Measurements from ENCODE around the gene TSC22D3.
A peak's percentile ranks its signal among the peaks of the same experiment; 100 is the strongest.
"Not testable (repeated sequence)": the region's sequence is repeated elsewhere in the genome, so short reads cannot be mapped to it uniquely, and the experiment has no call there.

TSC22D3 gene

GRCh38 chrX:107775734-107776511, at the start of gene TSC22D3:
TSC22D3 (minus strand) TSS chrX:107775787; CDS start chrX:107775419, 368 bp downstream.
- DNase-seq: peak; percentile 66

DNA sequence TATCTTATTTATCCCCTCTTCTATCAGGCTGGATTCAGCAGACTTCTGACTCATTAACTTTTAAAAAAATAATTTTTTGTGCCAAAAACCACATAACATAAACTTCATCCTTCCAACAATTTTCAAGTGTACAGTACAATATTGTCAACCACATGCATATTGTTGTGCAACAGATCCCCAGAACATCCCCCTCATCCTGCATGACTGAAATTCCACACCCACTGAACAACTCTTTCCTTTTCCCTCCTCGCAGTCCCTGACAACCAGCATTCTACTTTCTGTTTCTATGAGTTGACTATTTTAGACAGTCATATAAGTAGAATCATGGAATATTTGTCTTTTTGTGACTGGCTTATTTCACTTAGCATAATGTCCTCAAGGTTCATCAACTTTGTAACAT, 47.9 kb upstream of the TSC22D3 start:
- no peak for DNase-seq

- DNase-seq: no peak
Observed at GRCh38 chrX:107823042-107823441, 47.5 kb upstream of the TSC22D3 start.

- DNase-seq: no peak
Observed at GRCh38 chrX:107818900-107819521, 43.4 kb upstream of the TSC22D3 start.

- not testable (repeated sequence) for DNase-seq
Observed at GRCh38 chrX:107810053-107810452, 34.5 kb upstream of the TSC22D3 start.

DNA sequence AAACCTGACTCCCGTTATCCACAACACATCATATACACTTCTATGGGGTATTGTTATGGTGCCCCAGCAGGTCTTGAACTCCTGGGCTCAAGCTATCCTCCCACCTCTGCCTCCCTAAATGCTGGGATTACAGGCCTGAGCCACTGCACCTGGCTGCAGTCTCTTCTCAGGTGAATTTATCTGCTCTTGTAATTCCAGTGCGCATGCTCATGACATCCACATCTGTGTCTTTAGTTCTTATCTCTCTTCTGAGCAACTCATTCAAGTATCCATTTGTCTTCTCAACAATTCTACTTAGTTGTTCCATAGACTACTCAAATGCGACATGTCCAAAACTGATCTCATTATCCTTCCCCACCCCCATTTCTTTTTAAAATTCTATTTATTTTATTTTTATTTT, 29.6 kb upstream of the TSC22D3 start:
- no peak for DNase-seq

- DNase-seq: no peak
Observed at GRCh38 chrX:107804427-107804826, 28.8 kb upstream of the TSC22D3 start.

- no peak for DNase-seq
Observed at GRCh38 chrX:107787827-107788226, 12.2 kb upstream of the TSC22D3 start.

- DNase-seq: no peak
Observed at GRCh38 chrX:107780525-107780924, 4.9 kb upstream of the TSC22D3 start.

GRCh38 chrX:107777536-107777832, 1.9 kb upstream of the TSC22D3 start, which contains the start of gene NCBP2L:
NCBP2L (plus strand) TSS chrX:107777733; CDS start chrX:107794221, 16,488 bp downstream.
- DNase-seq: no peak

DNA sequence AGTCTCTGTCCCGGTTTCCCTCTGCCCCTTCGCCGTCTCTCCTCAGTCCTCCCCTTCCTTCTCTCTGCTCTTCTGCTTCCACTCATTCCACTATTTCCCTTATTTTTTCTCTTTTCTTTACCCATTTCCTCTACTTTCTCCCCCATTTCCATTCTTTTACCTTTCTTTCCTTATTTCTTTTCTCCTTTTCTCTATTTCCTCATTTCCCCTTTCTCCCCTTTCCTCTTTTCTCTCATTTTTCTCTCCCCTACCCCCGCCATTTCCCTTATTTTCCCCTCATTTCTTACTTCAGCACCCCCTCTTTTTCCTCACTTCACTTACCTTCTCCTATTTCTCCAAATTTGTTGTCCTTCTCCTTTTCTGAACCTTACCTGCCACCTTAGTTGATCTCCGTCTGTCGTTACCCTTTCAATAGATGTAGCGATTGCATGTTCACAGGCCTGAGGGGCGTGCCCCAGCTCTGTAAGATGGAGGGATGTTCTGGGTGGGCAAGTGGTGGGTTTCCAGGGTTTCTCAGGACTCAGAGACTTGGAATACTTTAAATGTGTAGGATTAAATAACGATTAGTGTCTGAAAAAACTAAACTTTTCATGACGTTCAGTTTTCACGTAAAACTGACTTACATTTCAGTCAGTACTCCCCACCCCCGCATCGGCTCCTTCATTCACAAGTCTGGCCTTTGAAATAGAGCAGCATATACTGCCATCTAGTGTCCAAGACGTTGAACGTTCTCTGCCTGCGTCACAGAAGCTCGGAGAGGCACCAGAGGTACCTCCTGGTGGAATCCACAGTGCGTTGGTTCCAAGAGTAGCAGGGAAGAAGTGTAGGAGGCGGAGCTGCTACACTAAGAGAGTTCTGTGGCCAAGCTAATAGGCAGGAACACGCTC, 1.3 kb upstream of the TSC22D3 start:
- peak; percentile 84 for DNase-seq

DNA sequence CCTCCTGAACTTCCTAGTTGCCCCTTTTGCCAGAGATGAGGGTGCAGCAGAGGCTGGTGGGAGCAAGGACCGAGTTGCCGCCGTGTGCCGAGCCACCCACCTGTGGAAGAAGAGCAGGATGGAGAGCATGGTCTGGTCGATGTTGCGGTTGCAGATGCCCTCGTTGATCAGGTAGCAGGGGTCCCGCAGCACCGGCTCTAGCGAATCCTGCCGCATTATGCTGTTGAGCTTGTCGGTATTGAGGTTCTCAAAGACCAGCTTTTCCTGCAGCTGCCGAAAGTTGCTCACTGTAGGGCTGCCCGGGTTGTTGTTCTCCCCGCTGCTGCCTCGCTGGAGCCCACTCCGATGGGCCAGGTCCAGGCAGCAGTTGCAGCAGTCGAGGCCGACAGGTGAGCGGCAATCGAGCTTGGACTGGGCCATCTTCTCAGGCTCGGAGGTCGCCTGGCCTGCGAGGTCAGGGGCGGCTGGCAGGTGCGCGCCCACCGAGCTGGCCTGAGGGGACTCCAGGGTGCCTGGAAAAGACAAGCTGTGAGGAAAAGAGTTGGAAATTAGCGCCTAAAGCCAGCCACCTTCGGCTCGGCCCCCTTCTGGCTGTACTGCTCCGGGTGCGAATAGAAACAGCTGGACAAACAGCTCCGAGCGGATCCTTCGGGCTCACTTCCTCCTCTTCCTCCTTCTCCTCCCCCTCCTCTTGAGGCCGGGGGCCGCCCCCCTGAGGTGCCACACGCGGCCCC, 420 bp downstream of the TSC22D3 start:
- no peak for DNase-seq

DNA sequence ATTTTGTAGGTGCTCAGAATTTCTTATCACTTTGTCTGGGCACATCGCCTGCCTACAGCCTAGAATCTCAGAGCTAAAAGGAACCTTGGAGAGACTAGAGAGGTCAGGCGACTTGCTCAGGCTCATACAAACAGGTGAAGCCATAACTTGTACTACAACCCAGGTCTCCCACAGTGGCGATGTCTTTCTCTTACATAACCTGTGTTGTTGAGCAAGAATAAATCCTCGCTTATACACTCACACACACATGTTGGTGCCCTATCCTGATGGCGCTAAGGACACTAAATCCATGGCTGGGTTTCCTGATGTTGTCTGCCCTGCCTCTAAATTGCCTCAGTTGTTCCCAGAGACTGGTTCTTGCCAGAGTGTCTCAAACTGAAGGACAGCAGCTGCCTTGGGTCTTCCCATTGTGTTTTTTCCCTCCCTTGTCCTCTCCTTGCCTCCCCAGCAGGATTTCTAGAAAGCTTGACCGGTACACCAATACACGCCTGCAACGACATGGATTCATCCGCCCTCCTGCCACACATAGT, 1.6 kb downstream of the TSC22D3 start:
- DNase-seq: no peak

DNA sequence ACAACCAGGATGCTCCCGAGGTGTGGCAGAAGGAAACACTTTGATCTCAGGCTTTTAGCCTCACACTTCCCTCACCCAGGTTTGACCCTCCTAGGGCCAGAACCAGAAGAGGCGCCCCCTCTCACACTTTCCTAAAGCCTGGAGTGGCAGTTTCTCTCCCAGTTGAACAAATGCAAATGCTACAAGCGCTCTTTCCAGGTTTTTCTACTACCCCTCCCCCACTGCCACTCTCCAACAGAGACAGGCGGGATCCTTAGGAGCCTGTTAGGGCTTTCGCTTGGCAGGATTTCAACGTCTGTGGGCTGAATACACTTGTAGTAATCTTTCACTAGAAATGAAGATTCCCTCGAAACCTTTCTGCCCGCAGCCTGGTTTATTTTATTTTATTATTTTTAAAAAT, 2.4 kb downstream of the TSC22D3 start:
- DNase-seq: no peak

DNA sequence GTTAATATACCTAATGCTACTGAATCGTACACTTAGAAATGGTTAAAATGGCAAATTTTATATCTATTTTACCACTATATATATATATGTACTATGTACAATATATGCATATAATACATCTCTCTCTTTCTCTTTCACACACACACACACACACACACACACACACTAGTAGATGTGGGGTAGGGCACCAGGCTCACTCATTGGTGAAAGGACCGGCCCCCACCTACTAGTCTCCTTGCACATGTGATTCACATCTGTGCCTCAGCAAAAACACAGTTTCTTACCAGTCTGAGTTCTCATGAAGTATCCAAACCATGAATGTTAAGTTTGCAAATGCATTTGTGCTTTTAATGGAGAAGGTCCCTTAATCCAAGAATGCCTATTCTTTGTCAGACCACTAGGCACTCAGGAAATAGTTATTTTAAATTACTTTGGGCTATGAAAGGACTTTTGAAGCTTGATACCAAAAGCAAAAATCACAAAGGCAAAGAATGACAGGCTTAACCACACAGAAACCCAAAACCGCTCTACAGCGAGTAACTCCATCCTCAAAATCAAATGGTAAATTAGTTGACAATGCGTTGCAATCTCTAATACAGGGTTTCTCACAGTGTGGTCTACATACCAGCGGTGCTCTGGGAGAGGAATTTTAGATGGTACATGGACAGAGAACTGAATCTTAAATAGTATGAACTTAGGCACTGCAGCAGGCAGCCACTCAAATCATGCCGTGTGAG, 5.8 kb downstream of the TSC22D3 start:
- no peak for DNase-seq

- DNase-seq: no peak
Observed at GRCh38 chrX:107768051-107768450, 7.5 kb downstream of the TSC22D3 start.

GRCh38 chrX:107766470-107767150, 9.0 kb downstream of the TSC22D3 start:
- no peak for DNase-seq

DNA sequence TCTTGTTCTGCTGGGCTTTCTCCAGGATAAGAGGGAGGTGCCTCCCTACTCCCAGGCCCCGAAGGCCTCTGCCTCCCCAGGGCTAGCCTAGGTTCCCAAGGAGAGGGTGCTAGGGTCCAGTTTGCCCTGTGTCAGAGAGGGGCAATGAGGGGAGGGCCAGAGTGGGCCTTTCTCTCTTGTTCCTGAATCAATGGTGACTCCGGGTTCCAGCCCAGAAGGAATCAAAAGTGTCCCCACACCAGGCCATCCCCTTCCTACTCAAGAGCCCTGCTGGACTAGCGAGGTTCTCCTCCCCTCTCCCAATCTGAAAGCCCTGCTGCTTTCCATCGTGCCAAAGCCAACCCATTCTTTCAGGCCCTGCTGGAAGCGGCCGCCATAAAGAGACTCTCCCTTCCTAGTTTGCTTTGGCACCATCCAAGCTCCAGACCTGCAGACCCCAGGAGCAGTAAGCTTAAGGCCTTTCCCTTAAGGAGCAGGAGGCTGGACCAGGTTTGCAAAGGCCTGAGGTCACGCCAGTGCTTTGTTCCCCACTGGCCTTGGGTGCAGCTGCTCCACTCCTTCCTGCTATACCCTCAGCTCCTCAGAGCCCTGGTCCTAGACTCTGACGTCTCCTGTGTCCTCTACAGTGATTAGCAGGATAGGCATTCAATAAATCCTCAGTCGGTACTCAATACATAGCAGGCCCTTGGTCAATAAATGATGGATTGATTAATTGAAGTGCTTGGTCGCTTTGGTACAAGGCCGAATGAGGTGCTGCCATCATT, 10.6 kb downstream of the TSC22D3 start:
- no peak for DNase-seq

DNA sequence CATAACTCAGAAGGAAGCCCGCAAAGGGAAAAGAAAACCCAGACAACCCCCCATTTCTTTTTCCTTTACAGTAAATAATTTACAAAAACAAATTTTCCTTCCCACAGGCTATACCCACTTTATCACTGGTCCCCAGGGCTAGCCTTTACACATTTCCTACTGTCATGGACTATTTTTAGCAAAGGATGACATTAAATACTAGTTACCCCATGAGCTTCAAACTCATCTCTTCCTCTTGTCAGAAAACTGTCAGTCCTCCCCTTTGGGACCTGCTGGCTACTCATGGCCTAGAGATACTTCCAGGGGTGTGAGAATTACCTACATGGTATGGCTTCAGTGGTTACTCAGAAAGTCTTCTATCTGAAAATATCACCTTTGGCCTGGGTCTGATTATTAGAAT, 11.9 kb downstream of the TSC22D3 start:
- no peak for DNase-seq

- DNase-seq: no peak
Observed at GRCh38 chrX:107760304-107761077, 15.1 kb downstream of the TSC22D3 start.

All from NCI-H510A treated with DMSO at 0.1 percent for 48 hours (cell line).